Neural cell (in vitro differentiated cells): ENCODE results near the gene SMIM43. TPM values are rescaled to one million over a fixed set of nuclear protein-coding genes. Genes with fewer than 3 reads are reported as not detected.

Experiments used
- H2AFZ ChIP-seq: fragments of 200-600, 300-800 bp; sonication (generic), shearing (Covaris generic); 2 replicates; pipeline ENCODE4 v1.6.0; 2014; ENCODE audit warnings: low read depth, mild to moderate bottlenecking, antibody characterized with exemption, low read length, moderate library complexity
- H3F3A ChIP-seq: fragments of 200-600 bp; shearing (Covaris generic); 2 replicates; pipeline ENCODE4 v1.6.1; 2016; ENCODE audit warnings: mild to moderate bottlenecking, moderate library complexity, mixed read lengths, antibody characterized with exemption, low read length; ENCODE audit not compliant: insufficient read depth, poor library complexity, severe bottlenecking
- H3K27ac ChIP-seq: fragments of 200-600, 300-800 bp; sonication (generic), shearing (Covaris generic); 2 replicates; pipeline ENCODE4 v1.5.1; 2014; ENCODE audit warnings: mild to moderate bottlenecking, low read length, moderate library complexity
- H3K27me3 ChIP-seq: fragments of 300-800, 200-600 bp; sonication (generic), shearing (Covaris generic); 2 replicates; pipeline ENCODE4 v1.6.0; 2014; ENCODE audit warnings: mild to moderate bottlenecking, low read depth, low read length, moderate library complexity; ENCODE audit not compliant: insufficient read depth
- H3K36me3 ChIP-seq: fragments of 300-800, 200-600 bp; sonication (generic), shearing (Covaris generic); 2 replicates; pipeline ENCODE4 v1.5.1; 2014; ENCODE audit warnings: mild to moderate bottlenecking, antibody characterized with exemption, low read length, moderate library complexity; ENCODE audit not compliant: insufficient read depth
- H3K4me2 ChIP-seq: fragments of 300-800, 200-600 bp; sonication (generic), shearing (Covaris generic); 2 replicates; pipeline ENCODE4 v1.6.0; 2014; ENCODE audit warnings: mild to moderate bottlenecking, low read length
- H3K4me3 ChIP-seq: fragments of 300-800, 200-600 bp; sonication (generic), shearing (Covaris generic); 2 replicates; pipeline ENCODE4 v1.5.1; 2014; ENCODE audit warnings: mild to moderate bottlenecking, low read length, moderate library complexity
- H3K79me2 ChIP-seq: fragments of 200-600 bp; shearing (Covaris generic); replicated peaks from 2 replicates; pipeline ENCODE4 v1.6.0; 2014; ENCODE audit warnings: mild to moderate bottlenecking, low read length, moderate library complexity; ENCODE audit not compliant: insufficient read depth
- H3K9ac ChIP-seq: fragments of 300-800, 200-600 bp; sonication (generic), shearing (Covaris generic); 2 replicates; pipeline ENCODE4 v1.6.1; 2016; ENCODE audit warnings: mild to moderate bottlenecking, low read length, mixed read lengths
- H3K9me2 ChIP-seq: fragments of 200-600 bp; shearing (Covaris generic); 2 replicates; pipeline ENCODE4 v1.6.1; 2016; ENCODE audit warnings: mild to moderate bottlenecking, low read length, mixed read lengths; ENCODE audit not compliant: insufficient read depth
- H3K9me3 ChIP-seq: fragments of 200-600, 300-800 bp; sonication (generic), shearing (Covaris generic); 2 replicates; pipeline ENCODE4 v1.6.1; 2016; ENCODE audit warnings: mild to moderate bottlenecking, mixed run types, low read length, moderate library complexity, mixed read lengths
- H4K20me1 ChIP-seq: fragments of 200-600 bp; shearing (Covaris generic); 2 replicates; pipeline ENCODE4 v1.6.1; 2016; ENCODE audit warnings: mild to moderate bottlenecking, mixed run types; ENCODE audit not compliant: insufficient read depth
- CTCF ChIP-seq: fragments of 450-650 bp; IDR thresholded peaks from 2 replicates; pipeline ENCODE4 v1.5.1; 2014; ENCODE audit warnings: antibody characterized with exemption, mild to moderate bottlenecking, moderate library complexity; ENCODE audit not compliant: poor library complexity, severe bottlenecking
- EP300 ChIP-seq: fragments of 450-650 bp; conservative IDR thresholded peaks from 2 replicates; pipeline ENCODE4 v1.6.1; 2014; ENCODE audit warnings: antibody characterized with exemption, mild to moderate bottlenecking, moderate library complexity; ENCODE audit not compliant: poor library complexity, severe bottlenecking
- EZH2 ChIP-seq: fragments of 200-600, 300-800 bp; shearing (Covaris generic), sonication (generic); IDR thresholded peaks from 2 replicates; pipeline ENCODE4 v1.6.1; 2014; ENCODE audit warnings: antibody characterized with exemption, low read length, borderline replicate concordance, mild to moderate bottlenecking; ENCODE audit not compliant: insufficient read depth, poor library complexity, severe bottlenecking
- MXI1 ChIP-seq: fragments of 450-650 bp; conservative IDR thresholded peaks from 2 replicates; pipeline ENCODE4 v1.6.1; 2014; ENCODE audit warnings: antibody characterized with exemption, mild to moderate bottlenecking; ENCODE audit not compliant: poor library complexity, severe bottlenecking
- POLR2AphosphoS5 ChIP-seq: IDR thresholded peaks from 2 replicates; pipeline ENCODE4 v1.6.1; 2012
- RAD21 ChIP-seq: fragments of 450-650 bp; conservative IDR thresholded peaks from 2 replicates; pipeline ENCODE4 v1.6.1; 2014; ENCODE audit warnings: antibody characterized with exemption, mild to moderate bottlenecking, moderate library complexity
- REST ChIP-seq: IDR thresholded peaks from 2 replicates; pipeline ENCODE4 v1.6.1; 2012; ENCODE audit warnings: borderline replicate concordance
- SMC3 ChIP-seq: fragments of 450-650 bp; conservative IDR thresholded peaks from 2 replicates; pipeline ENCODE4 v1.6.1; 2014; ENCODE audit warnings: antibody characterized with exemption, mild to moderate bottlenecking, moderate library complexity; ENCODE audit not compliant: poor library complexity
- TAF1 ChIP-seq: IDR thresholded peaks from 2 replicates; pipeline ENCODE4 v1.6.1; 2012; ENCODE audit warnings: low read depth
- polyA plus RNA-seq: library from polyadenylated mRNA; depleted of rRNA; stranded (reverse); fragments of >200 nt; gene quantifications from 2 replicates; pipeline ENCODE4 v1.2.3, GENCODE V29; 2014

Gene SMIM43
- polyA plus RNA-seq, 1 donor from 2014 or later, result 0.17 TPM

DNA sequence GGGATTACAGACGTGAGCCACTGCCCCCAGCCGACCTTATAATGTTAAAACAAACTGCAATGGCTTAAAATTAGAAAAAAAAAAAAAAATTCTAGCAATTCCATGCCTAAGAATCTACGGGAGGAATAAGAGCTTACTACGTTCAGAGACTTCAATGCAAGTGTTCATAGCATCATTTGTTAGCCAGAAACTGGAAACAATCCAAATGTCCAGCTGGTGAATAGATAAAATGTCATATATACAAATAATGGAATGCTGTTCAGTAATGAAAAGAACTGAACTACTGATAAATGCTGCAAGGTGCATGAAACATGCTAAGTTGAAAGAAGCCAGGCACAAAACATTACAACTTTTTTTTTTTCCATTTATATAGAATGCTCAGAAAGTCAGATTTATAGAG lies 41.4 kb upstream of the SMIM43 start:
- no peak overlapping the region for H3K4me3 ChIP-seq
- TF ChIP-seq POLR2AphosphoS5, result no peak
- TF ChIP-seq TAF1, result no peak
- no peak for TF ChIP-seq EZH2
- no peak for TF ChIP-seq REST
- TF ChIP-seq EP300, result no peak
- no peak for TF ChIP-seq MXI1
- TF ChIP-seq SMC3, result no peak
- no peak for TF ChIP-seq RAD21
- no peak for TF ChIP-seq CTCF
- H3K27me3 ChIP-seq, result no peaks in the 10 kb centered on the region
- no peaks in the 10 kb centered on the region for H3K9me2 ChIP-seq
- no peaks in the 10 kb centered on the region for H4K20me1 ChIP-seq
- H3K4me2 ChIP-seq, result no peak overlapping the region
- peaks cover 15% of the 10 kb centered on the region for H3K79me2 ChIP-seq
- H3K9ac ChIP-seq, result no peak overlapping the region
- H3F3A ChIP-seq, result no peaks in the 10 kb centered on the region
- H2AFZ ChIP-seq, result no peak overlapping the region
- no peak overlapping the region for H3K27ac ChIP-seq
- no peaks in the 10 kb centered on the region for H3K9me3 ChIP-seq
- no peaks in the 10 kb centered on the region for H3K36me3 ChIP-seq

DNA sequence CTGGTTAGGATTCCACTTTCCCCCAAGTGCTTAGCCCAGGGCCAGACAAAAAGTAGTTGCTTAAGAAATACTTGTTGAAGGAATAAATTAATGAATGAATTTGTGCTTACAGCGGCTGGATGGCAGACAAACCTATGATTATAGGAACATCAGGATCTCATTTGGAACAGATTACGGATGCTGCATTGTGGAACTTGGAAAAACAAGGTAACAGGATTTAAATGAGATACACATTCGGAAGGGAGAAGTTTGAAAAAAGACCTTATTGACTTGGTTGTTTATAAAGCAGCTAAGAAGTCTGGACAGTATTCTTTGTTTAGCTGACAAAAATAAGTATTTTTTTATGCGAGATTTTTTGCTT lies 36.7 kb upstream of the SMIM43 start:
- no peaks in the 10 kb centered on the region for H3K27me3 ChIP-seq
- H4K20me1 ChIP-seq, result no peaks in the 10 kb centered on the region
- no peaks in the 10 kb centered on the region for H3K9me2 ChIP-seq
- H3K36me3 ChIP-seq, result no peaks in the 10 kb centered on the region
- H3K9ac ChIP-seq, result peak overlapping the region; percentile 82
- no peaks in the 10 kb centered on the region for H3K9me3 ChIP-seq
- no peaks in the 10 kb centered on the region for H3F3A ChIP-seq
- H3K4me2 ChIP-seq, result peak overlapping the region; percentile 71
- H3K79me2 ChIP-seq, result peaks cover 17% of the 10 kb centered on the region
- no peak for TF ChIP-seq SMC3
- no peak for TF ChIP-seq CTCF
- no peak for TF ChIP-seq EZH2
- TF ChIP-seq REST, result no peak
- TF ChIP-seq MXI1, result no peak
- TF ChIP-seq RAD21, result no peak
- TF ChIP-seq POLR2AphosphoS5, result no peak
- TF ChIP-seq EP300, result no peak
- TF ChIP-seq TAF1, result no peak
- H2AFZ ChIP-seq, result peak overlapping the region; percentile 100
- H3K27ac ChIP-seq, result peak overlapping the region; percentile 82
- peak overlapping the region; percentile 99 for H3K4me3 ChIP-seq
